Measurements from ENCODE around the gene CLDN2.

DNA sequence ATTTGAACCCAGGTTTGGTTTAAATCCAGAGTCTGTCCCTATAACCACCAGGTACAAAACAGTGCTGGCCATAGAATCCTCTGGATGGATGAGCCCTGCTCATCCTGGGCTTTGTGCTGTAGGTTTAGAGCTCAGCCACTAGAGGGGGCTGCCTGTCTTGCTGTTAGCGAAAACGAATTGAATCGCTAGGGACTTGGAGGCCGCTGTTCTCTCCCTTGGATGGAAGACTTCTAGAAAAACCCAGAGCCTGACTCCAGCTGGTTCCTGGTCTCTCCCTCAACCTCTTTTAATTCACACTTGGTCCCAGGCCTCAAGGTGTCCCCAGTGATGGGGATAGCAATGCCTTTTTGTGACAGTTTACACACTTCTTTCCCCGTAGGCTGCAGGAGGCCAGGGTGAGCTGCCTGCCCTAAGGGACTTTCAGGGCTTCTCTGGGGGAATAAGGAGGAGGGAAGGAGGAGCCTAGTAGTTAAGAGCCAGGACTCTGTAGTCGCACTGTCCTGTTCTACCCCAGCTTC is 25.8 kb upstream of the CLDN2 start:
- TF ChIP-seq, protein P1, sequence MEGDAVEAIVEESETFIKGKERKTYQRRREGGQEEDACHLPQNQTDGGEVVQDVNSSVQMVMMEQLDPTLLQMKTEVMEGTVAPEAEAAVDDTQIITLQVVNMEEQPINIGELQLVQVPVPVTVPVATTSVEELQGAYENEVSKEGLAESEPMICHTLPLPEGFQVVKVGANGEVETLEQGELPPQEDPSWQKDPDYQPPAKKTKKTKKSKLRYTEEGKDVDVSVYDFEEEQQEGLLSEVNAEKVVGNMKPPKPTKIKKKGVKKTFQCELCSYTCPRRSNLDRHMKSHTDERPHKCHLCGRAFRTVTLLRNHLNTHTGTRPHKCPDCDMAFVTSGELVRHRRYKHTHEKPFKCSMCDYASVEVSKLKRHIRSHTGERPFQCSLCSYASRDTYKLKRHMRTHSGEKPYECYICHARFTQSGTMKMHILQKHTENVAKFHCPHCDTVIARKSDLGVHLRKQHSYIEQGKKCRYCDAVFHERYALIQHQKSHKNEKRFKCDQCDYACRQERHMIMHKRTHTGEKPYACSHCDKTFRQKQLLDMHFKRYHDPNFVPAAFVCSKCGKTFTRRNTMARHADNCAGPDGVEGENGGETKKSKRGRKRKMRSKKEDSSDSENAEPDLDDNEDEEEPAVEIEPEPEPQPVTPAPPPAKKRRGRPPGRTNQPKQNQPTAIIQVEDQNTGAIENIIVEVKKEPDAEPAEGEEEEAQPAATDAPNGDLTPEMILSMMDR (IDR thresholded peaks at IDR 0.05): peak; percentile 88
- no peak for TF ChIP-seq TAF1 (IDR thresholded peaks at IDR 0.05; ENCODE audit: borderline replicate concordance, low read depth, low read length)
- TF ChIP-seq, protein P2, sequence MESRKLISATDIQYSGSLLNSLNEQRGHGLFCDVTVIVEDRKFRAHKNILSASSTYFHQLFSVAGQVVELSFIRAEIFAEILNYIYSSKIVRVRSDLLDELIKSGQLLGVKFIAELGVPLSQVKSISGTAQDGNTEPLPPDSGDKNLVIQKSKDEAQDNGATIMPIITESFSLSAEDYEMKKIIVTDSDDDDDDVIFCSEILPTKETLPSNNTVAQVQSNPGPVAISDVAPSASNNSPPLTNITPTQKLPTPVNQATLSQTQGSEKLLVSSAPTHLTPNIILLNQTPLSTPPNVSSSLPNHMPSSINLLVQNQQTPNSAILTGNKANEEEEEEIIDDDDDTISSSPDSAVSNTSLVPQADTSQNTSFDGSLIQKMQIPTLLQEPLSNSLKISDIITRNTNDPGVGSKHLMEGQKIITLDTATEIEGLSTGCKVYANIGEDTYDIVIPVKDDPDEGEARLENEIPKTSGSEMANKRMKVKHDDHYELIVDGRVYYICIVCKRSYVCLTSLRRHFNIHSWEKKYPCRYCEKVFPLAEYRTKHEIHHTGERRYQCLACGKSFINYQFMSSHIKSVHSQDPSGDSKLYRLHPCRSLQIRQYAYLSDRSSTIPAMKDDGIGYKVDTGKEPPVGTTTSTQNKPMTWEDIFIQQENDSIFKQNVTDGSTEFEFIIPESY (IDR thresholded peaks at IDR 0.05; ENCODE audit: borderline replicate concordance, low read depth): no peak
- TF ChIP-seq, protein P3, sequence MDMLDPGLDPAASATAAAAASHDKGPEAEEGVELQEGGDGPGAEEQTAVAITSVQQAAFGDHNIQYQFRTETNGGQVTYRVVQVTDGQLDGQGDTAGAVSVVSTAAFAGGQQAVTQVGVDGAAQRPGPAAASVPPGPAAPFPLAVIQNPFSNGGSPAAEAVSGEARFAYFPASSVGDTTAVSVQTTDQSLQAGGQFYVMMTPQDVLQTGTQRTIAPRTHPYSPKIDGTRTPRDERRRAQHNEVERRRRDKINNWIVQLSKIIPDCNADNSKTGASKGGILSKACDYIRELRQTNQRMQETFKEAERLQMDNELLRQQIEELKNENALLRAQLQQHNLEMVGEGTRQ (IDR thresholded peaks at IDR 0.05; ENCODE audit: borderline replicate concordance, low read depth, low read length): no peak

Data from SK-N-SH (cell line).